Measurements from ENCODE around the gene F2RL3. TPM values are rescaled to one million over a fixed set of nuclear protein-coding genes. Genes with fewer than 3 reads are reported as not detected.
A peak's percentile ranks its signal among the peaks of the same experiment; 100 is the strongest.

The F2RL3 gene
- total and polyA plus RNA-seq, 9 of the 15 experiments (the other 6 are each of a cell fraction or from before 2014, with no cell fraction given), result 1.4 to 27.6 (median 11.9) TPM

DNA sequence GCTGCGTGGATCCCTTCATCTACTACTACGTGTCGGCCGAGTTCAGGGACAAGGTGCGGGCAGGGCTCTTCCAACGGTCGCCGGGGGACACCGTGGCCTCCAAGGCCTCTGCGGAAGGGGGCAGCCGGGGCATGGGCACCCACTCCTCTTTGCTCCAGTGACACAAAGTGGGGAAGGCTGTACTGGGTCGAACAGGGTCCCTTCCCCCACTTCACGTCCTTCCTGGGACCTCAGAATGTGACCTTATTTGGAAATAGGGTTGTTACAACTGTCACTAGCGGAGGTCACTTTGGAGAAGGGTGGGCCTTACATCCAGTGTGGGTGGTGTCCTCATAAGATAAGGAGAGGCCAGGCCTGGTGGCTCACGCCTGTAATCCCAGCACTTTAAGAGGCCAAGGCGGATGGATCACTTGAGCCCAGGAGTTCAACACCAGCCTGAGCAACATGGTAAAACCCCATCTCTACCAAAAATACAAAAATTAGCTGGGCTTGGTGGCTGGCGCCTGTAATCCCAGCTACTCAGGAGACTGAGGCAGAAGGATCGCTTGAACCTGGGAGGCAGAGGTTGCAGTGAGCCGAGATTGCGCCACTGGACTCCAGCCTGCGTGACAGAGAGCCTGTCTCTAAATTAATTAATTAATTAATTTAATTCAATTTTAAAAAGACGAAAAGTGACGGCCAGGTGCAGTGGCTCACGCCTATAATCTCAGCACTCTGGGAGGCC, 1.8 kb downstream of the F2RL3 start (continued):
- no peak for TF ChIP-seq CREB1 (IDR thresholded peaks at IDR 0.05)
- no peak for TF ChIP-seq CREB1 (CRISPR knock-in tag; IDR thresholded peaks at IDR 0.05)
- no peak for TF ChIP-seq HNRNPL (IDR thresholded peaks at IDR 0.05; ENCODE audit: low read depth, low read length)
- TF ChIP-seq, protein P1, sequence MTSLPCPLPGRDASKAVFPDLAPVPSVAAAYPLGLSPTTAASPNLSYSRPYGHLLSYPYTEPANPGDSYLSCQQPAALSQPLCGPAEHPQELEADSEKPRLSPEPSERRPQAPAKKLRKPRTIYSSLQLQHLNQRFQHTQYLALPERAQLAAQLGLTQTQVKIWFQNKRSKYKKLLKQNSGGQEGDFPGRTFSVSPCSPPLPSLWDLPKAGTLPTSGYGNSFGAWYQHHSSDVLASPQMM (CRISPR knock-in tag; IDR thresholded peaks at IDR 0.05), result no peak
- no peak for TF ChIP-seq ZC3H11A (IDR thresholded peaks at IDR 0.05; ENCODE audit: low read depth, low read length)
- no peak for TF ChIP-seq SNRNP70 (optimal IDR thresholded peaks at IDR 0.05; ENCODE audit: low read depth, low read length)
- no peak for TF ChIP-seq XRCC3 (IDR thresholded peaks at IDR 0.05)
- no peak for TF ChIP-seq PCBP2 (IDR thresholded peaks at IDR 0.05; ENCODE audit: low read depth, low read length, poor library complexity, severe bottlenecking)
- no peak for TF ChIP-seq PHB (CRISPR knock-in tag; IDR thresholded peaks at IDR 0.05)
- no peak for TF ChIP-seq ZNF75A (CRISPR knock-in tag; IDR thresholded peaks at IDR 0.05)
- TF ChIP-seq, protein P2, sequence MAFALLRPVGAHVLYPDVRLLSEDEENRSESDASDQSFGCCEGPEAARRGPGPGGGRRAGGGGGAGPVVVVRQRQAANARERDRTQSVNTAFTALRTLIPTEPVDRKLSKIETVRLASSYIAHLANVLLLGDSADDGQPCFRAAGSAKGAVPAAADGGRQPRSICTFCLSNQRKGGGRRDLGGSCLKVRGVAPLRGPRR (CRISPR knock-in tag; IDR thresholded peaks at IDR 0.05), result no peak
- peak; percentile 56; the same call in 1 of the 2 replicates for TF ChIP-seq KLF16 (IDR thresholded peaks at IDR 0.05)
- TF ChIP-seq ZSCAN32 (CRISPR knock-in tag; IDR thresholded peaks at IDR 0.05), result 0 out of 2 replicates have a peak, but pooled peaks have one; percentile 48
- no peak for TF ChIP-seq DNMT1 (IDR thresholded peaks at IDR 0.05)
- 0 out of 2 replicates have a peak, but pooled peaks have one; percentile 21 for TF ChIP-seq CBX1 (IDR thresholded peaks at IDR 0.05; ENCODE audit: low read depth)
- TF ChIP-seq, protein P3, sequence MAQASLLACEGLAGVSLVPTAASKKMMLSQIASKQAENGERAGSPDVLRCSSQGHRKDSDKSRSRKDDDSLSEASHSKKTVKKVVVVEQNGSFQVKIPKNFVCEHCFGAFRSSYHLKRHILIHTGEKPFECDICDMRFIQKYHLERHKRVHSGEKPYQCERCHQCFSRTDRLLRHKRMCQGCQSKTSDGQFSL (CRISPR knock-in tag; IDR thresholded peaks at IDR 0.05), result no peak
- TF ChIP-seq, protein P3 (tag; IDR thresholded peaks at IDR 0.05), result 0 out of 4 replicates have a peak, but pooled peaks of 1 of the 2 experiments have one; percentile 8
- TF ChIP-seq HLTF (IDR thresholded peaks at IDR 0.05), result no peak
- peak; percentile 70 for TF ChIP-seq BHLHE40 (IDR thresholded peaks at IDR 0.05; ENCODE audit: low read length)
- peak; percentile 33; the same call in 1 of the 2 replicates for TF ChIP-seq GABPA (tag; conservative IDR thresholded peaks at IDR 0.05; ENCODE audit: low read depth)
- TF ChIP-seq POLR3A (IDR thresholded peaks at IDR 0.05; ENCODE audit: borderline replicate concordance, extremely low read depth, insufficient read depth, insufficient read length), result no peak
- TF ChIP-seq, protein P4, sequence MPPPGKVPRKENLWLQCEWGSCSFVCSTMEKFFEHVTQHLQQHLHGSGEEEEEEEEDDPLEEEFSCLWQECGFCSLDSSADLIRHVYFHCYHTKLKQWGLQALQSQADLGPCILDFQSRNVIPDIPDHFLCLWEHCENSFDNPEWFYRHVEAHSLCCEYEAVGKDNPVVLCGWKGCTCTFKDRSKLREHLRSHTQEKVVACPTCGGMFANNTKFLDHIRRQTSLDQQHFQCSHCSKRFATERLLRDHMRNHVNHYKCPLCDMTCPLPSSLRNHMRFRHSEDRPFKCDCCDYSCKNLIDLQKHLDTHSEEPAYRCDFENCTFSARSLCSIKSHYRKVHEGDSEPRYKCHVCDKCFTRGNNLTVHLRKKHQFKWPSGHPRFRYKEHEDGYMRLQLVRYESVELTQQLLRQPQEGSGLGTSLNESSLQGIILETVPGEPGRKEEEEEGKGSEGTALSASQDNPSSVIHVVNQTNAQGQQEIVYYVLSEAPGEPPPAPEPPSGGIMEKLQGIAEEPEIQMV (tag; conservative IDR thresholded peaks at IDR 0.05; ENCODE audit: low read depth), result no peak
- TF ChIP-seq, protein P5, sequence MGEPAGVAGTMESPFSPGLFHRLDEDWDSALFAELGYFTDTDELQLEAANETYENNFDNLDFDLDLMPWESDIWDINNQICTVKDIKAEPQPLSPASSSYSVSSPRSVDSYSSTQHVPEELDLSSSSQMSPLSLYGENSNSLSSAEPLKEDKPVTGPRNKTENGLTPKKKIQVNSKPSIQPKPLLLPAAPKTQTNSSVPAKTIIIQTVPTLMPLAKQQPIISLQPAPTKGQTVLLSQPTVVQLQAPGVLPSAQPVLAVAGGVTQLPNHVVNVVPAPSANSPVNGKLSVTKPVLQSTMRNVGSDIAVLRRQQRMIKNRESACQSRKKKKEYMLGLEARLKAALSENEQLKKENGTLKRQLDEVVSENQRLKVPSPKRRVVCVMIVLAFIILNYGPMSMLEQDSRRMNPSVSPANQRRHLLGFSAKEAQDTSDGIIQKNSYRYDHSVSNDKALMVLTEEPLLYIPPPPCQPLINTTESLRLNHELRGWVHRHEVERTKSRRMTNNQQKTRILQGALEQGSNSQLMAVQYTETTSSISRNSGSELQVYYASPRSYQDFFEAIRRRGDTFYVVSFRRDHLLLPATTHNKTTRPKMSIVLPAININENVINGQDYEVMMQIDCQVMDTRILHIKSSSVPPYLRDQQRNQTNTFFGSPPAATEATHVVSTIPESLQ (CRISPR knock-in tag; IDR thresholded peaks at IDR 0.05), result no peak; the same call in 1 of the 2 replicates
- no peak for TF ChIP-seq TCF7 (IDR thresholded peaks at IDR 0.05; ENCODE audit: borderline replicate concordance)
- no peak for TF ChIP-seq ZNF354B (CRISPR knock-in tag; IDR thresholded peaks at IDR 0.05)
